Astrocyte (in vitro differentiated cells and primary cell): ENCODE results near the gene MCTP2. TPM values are rescaled to one million over a fixed set of nuclear protein-coding genes. Genes with fewer than 3 reads are reported as not detected.

ENCODE experiments used
- DNase-seq: peaks from one replicate; pipeline ENCODE4 v3.0.0-alpha.2; 2010; ENCODE audit warnings: low read depth
- FAIRE-seq: peaks from 2 replicates; lab custom pipeline; 2011; peaks lifted over from hg19 to GRCh38; lab: Jason Lieb, UNC
- H2AFZ ChIP-seq: 2 replicates; pipeline ENCODE4 v1.6.0; 2012; ENCODE audit warnings: low read depth, low read length, inconsistent platforms
- H3K27ac ChIP-seq: 2 replicates; pipeline ENCODE4 v1.5.1; 2011; ENCODE audit warnings: low read depth, low read length, inconsistent platforms
- H3K27me3 ChIP-seq: 2 replicates; pipeline ENCODE4 v1.6.0; 2011; ENCODE audit warnings: low read length, inconsistent platforms; ENCODE audit not compliant: insufficient read depth
- H3K36me3 ChIP-seq: 2 replicates; pipeline ENCODE4 v1.5.1; 2011; ENCODE audit warnings: low read length, inconsistent platforms; ENCODE audit not compliant: insufficient read depth
- H3K4me1 ChIP-seq: 2 replicates; pipeline ENCODE4 v1.5.1; 2011; ENCODE audit warnings: low read length, inconsistent platforms; ENCODE audit not compliant: insufficient read depth
- H3K4me2 ChIP-seq: 2 replicates; pipeline ENCODE4 v1.6.0; 2012; ENCODE audit warnings: low read length, inconsistent platforms
- H3K4me3 ChIP-seq: 2 replicates; pipeline ENCODE4 v1.5.1; 2011; ENCODE audit warnings: low read depth, mild to moderate bottlenecking, low read length, inconsistent platforms; ENCODE audit not compliant: insufficient read depth
- H3K79me2 ChIP-seq: 2 replicates; pipeline ENCODE4 v1.6.0; 2012; ENCODE audit warnings: mild to moderate bottlenecking, low read length, inconsistent platforms; ENCODE audit not compliant: insufficient read depth
- H3K9ac ChIP-seq: 2 replicates; pipeline ENCODE4 v1.6.0; 2012; ENCODE audit warnings: mild to moderate bottlenecking, low read length, inconsistent platforms
- H3K9me3 ChIP-seq: 2 replicates; pipeline ENCODE4 v1.5.1; 2012; ENCODE audit warnings: low read depth, mild to moderate bottlenecking, low read length, inconsistent platforms; ENCODE audit not compliant: insufficient read depth
- H4K20me1 ChIP-seq: 2 replicates; pipeline ENCODE4 v1.6.0; 2012; ENCODE audit warnings: low read length, inconsistent platforms; ENCODE audit not compliant: insufficient read depth
- H3K27ac Mint-ChIP-seq: one replicate; pipeline ENCODE4 v1.8.0; 2021; ENCODE audit warnings: mild to moderate bottlenecking, mixed read lengths; ENCODE audit not compliant: unreplicated experiment
- H3K27me3 Mint-ChIP-seq: one replicate; pipeline ENCODE4 v1.8.0; 2021; ENCODE audit warnings: low read depth, mixed read lengths; ENCODE audit not compliant: unreplicated experiment
- H3K36me3 Mint-ChIP-seq: one replicate; pipeline ENCODE4 v1.8.0; 2021; ENCODE audit warnings: low read depth, mixed read lengths; ENCODE audit not compliant: unreplicated experiment
- H3K4me1 Mint-ChIP-seq: one replicate; pipeline ENCODE4 v1.8.0; 2021; ENCODE audit warnings: low read depth, mixed read lengths; ENCODE audit not compliant: unreplicated experiment
- H3K4me3 Mint-ChIP-seq: one replicate; pipeline ENCODE4 v1.8.0; 2021; ENCODE audit warnings: mild to moderate bottlenecking, moderate library complexity, mixed read lengths; ENCODE audit not compliant: unreplicated experiment
- H3K9me3 Mint-ChIP-seq: one replicate; pipeline ENCODE4 v1.8.0; 2021; ENCODE audit warnings: mild to moderate bottlenecking, mixed read lengths; ENCODE audit not compliant: unreplicated experiment
- EZH2 ChIP-seq: IDR thresholded peaks from 2 replicates; pipeline ENCODE4 v1.6.1; 2012; ENCODE audit warnings: mild to moderate bottlenecking, low read length, inconsistent platforms; ENCODE audit not compliant: insufficient read depth
- total RNA-seq: library from RNA; stranded (reverse); gene quantifications from 2 replicates; pipeline ENCODE4 v1.2.1, GENCODE V29; 2021
- TF ChIP-seq, protein P1 (sequence below): IDR thresholded peaks from 2 replicates; pipeline ENCODE4 v1.5.1; 2011; ENCODE audit warnings: low read depth, mild to moderate bottlenecking, inconsistent platforms, low read length, moderate library complexity; ENCODE audit not compliant: insufficient read depth

The MCTP2 gene
- total RNA-seq, 1 donor from 2014 or later, result 2.6 TPM

- H3K27ac Mint-ChIP-seq, result no peak overlapping the region
- Histone ChIP-seq H3K9ac (no peak overlapping the region), H3K79me2 (no peaks in the 10 kb centered on the region), H4K20me1 (no peaks in the 10 kb centered on the region), H3K4me3 (peak overlapping the region; percentile 65), H3K36me3 (no peaks in the 10 kb centered on the region), H3K27me3 (peaks cover 8% of the 10 kb centered on the region), H3K9me3 (no peaks in the 10 kb centered on the region), H3K4me2 (peak overlapping the region; percentile 92), H3K27ac (no peak overlapping the region), H3K4me1 (no peaks in the 10 kb centered on the region), H2AFZ (peak overlapping the region; percentile 58)
- H3K9me3 Mint-ChIP-seq, result no peaks in the 10 kb centered on the region
- H3K4me1 Mint-ChIP-seq, result peaks cover 18% of the 10 kb centered on the region
- peaks cover 5% of the 10 kb centered on the region for H3K27me3 Mint-ChIP-seq
- no peak for FAIRE-seq
- no peak for TF ChIP-seq EZH2
- TF ChIP-seq, protein P1, sequence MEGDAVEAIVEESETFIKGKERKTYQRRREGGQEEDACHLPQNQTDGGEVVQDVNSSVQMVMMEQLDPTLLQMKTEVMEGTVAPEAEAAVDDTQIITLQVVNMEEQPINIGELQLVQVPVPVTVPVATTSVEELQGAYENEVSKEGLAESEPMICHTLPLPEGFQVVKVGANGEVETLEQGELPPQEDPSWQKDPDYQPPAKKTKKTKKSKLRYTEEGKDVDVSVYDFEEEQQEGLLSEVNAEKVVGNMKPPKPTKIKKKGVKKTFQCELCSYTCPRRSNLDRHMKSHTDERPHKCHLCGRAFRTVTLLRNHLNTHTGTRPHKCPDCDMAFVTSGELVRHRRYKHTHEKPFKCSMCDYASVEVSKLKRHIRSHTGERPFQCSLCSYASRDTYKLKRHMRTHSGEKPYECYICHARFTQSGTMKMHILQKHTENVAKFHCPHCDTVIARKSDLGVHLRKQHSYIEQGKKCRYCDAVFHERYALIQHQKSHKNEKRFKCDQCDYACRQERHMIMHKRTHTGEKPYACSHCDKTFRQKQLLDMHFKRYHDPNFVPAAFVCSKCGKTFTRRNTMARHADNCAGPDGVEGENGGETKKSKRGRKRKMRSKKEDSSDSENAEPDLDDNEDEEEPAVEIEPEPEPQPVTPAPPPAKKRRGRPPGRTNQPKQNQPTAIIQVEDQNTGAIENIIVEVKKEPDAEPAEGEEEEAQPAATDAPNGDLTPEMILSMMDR, result no peak
- H3K36me3 Mint-ChIP-seq, result no peaks in the 10 kb centered on the region
- no peak for DNase-seq
- H3K4me3 Mint-ChIP-seq, result peak overlapping the region; percentile 86
Observed at GRCh38 chr15:94231723-94232468, 535 bp downstream of the MCTP2 start.

DNA sequence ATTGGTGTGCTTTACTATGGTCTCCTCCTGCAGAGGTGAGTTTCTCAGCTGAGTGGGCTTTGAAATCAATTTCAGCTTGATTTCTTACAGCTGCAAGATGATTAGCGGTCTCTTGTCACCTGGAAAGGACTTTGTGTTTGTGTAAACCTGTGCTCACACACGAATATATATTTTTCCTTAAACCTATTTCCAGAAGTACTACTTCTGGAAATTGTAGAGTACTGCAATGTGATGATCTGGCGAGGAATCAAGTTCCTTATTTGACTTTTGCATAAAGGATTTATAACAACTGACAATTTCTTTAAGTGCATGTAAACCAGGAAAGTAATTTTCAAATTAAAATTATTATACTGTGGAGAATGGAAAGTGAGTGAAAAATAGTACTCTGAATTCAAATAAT, 2.1 kb downstream of the MCTP2 start:
- DNase-seq (no peak), FAIRE-seq (no peak)
- no peaks in the 10 kb centered on the region for H3K9me3 Mint-ChIP-seq
- Histone ChIP-seq H4K20me1 (no peaks in the 10 kb centered on the region), H3K4me3 (no peak overlapping the region), H3K27me3 (peaks cover 8% of the 10 kb centered on the region), H3K9ac (no peak overlapping the region), H3K79me2 (no peaks in the 10 kb centered on the region), H3K36me3 (no peaks in the 10 kb centered on the region), H3K4me2 (no peak overlapping the region), H3K9me3 (no peaks in the 10 kb centered on the region), H3K4me1 (no peaks in the 10 kb centered on the region), H3K27ac (no peak overlapping the region), H2AFZ (no peak overlapping the region)
- H3K36me3 Mint-ChIP-seq, result no peaks in the 10 kb centered on the region
- peaks cover 5% of the 10 kb centered on the region for H3K27me3 Mint-ChIP-seq
- peaks cover 18% of the 10 kb centered on the region for H3K4me1 Mint-ChIP-seq
- H3K27ac Mint-ChIP-seq, result no peak overlapping the region
- TF ChIP-seq, protein P1, result no peak
- no peak for TF ChIP-seq EZH2
- no peak overlapping the region for H3K4me3 Mint-ChIP-seq

DNA sequence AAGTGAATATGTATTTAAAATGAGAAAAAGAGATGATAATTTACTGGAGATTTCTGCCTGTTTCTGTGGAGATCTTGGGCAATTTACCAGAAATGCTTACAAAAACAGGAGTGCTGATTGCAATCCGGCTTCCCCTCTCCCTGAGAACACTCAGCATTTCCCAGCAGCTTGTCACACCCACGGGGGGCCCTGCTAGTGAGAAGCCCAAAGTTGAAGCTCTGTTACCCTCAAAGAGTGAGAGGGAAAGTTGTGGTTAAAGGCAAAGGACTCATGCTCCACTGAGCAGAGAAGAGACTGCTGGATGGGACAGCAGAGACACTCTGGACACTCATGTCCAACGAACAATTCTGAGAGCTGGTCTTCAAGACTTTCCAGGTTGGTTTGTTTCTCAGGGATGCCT, 2.9 kb downstream of the MCTP2 start:
- Mint-ChIP-seq H3K27ac (no peak overlapping the region), H3K4me3 (no peak overlapping the region), H3K4me1 (peaks cover 18% of the 10 kb centered on the region), H3K27me3 (peaks cover 5% of the 10 kb centered on the region), H3K36me3 (no peaks in the 10 kb centered on the region), H3K9me3 (no peaks in the 10 kb centered on the region)
- no peak overlapping the region for H3K4me3 ChIP-seq
- H3K4me2 ChIP-seq, result no peak overlapping the region
- no peaks in the 10 kb centered on the region for H3K4me1 ChIP-seq
- H3K9ac ChIP-seq, result no peak overlapping the region
- H3K27ac ChIP-seq, result no peak overlapping the region
- FAIRE-seq (no peak), DNase-seq (no peak)
- no peaks in the 10 kb centered on the region for H3K79me2 ChIP-seq
- no peak for TF ChIP-seq EZH2
- TF ChIP-seq, protein P1, result no peak
- no peaks in the 10 kb centered on the region for H3K36me3 ChIP-seq
- peaks cover 8% of the 10 kb centered on the region for H3K27me3 ChIP-seq
- H3K9me3 ChIP-seq, result no peaks in the 10 kb centered on the region
- no peaks in the 10 kb centered on the region for H4K20me1 ChIP-seq
- no peak overlapping the region for H2AFZ ChIP-seq
